ENCODE data around the gene ASNSD1.

GRCh38 chr2:189684811-189685210 is 23.6 kb downstream of the ASNSD1 start:
- TF ChIP-seq CTCF (IDR thresholded peaks at IDR 0.05 in 8 of 11, conservative IDR thresholded peaks at IDR 0.05 in 3 of 11) (no peak), POLR2A (IDR thresholded peaks at IDR 0.05) (no peak)

Measured in spleen (tissue), 7 donors.